Neuronal stem cell (in vitro differentiated cells): ENCODE data around the gene OTOA.

Source experiments
- DNase-seq: peaks from one replicate; pipeline ENCODE4 v3.0.0-alpha.2; 2013; ENCODE audit warnings: low spot score
- H2AFZ ChIP-seq: one replicate; pipeline ENCODE4 v1.6.1; 2013; ENCODE audit warnings: mild to moderate bottlenecking, low read length, inconsistent platforms
- H2AK5ac ChIP-seq: 2 replicates; pipeline ENCODE4 v1.6.1; 2013; ENCODE audit warnings: low read depth, mild to moderate bottlenecking, inconsistent platforms, low read length, moderate library complexity, mixed read lengths
- H2BK120ac ChIP-seq: 2 replicates; pipeline ENCODE4 v1.6.1; 2013; ENCODE audit warnings: low read depth, mild to moderate bottlenecking, inconsistent platforms, low read length, moderate library complexity, mixed read lengths
- H2BK12ac ChIP-seq: one replicate; pipeline ENCODE4 v1.6.1; 2013; ENCODE audit warnings: low read length, inconsistent platforms
- H2BK15ac ChIP-seq: 2 replicates; pipeline ENCODE4 v1.6.1; 2013; ENCODE audit warnings: mild to moderate bottlenecking, low read length, inconsistent platforms, mixed read lengths
- H2BK5ac ChIP-seq: one replicate; pipeline ENCODE4 v1.6.1; 2013; ENCODE audit warnings: inconsistent platforms, mild to moderate bottlenecking, low read length, moderate library complexity
- H3K14ac ChIP-seq: one replicate; pipeline ENCODE4 v1.6.1; 2013; ENCODE audit warnings: low read length, inconsistent platforms
- H3K18ac ChIP-seq: 2 replicates; pipeline ENCODE4 v1.6.1; 2013; ENCODE audit warnings: low read length, inconsistent platforms
- H3K23ac ChIP-seq: 2 replicates; pipeline ENCODE4 v1.6.1; 2013; ENCODE audit warnings: low read depth, mild to moderate bottlenecking, mixed read lengths, low read length, inconsistent platforms; ENCODE audit not compliant: poor library complexity
- H3K27ac ChIP-seq: replicated peaks from 3 replicates; pipeline ENCODE4 v1.5.1; 2013; ENCODE audit warnings: low read length, inconsistent platforms
- H3K27me3 ChIP-seq, 3 experiments: 2 replicates each; pipeline ENCODE4 v1.6.1; 2013; ENCODE audit warnings: low read length in 3 of 3, mild to moderate bottlenecking in 2 of 3, inconsistent platforms in 1 of 3, low read depth in 1 of 3, mixed read lengths in 1 of 3, moderate library complexity in 1 of 3; ENCODE audit not compliant: control insufficient read depth in 3 of 3, insufficient read depth in 3 of 3
- H3K36me3 ChIP-seq, 2 donors: replicated peaks in 1 of 2; 2 replicates each; pipeline ENCODE4 v1.6.1; 2013; ENCODE audit warnings: low read length in 2 of 2; ENCODE audit not compliant: control insufficient read depth in 2 of 2, insufficient read depth in 2 of 2
- H3K4ac ChIP-seq: 2 replicates; pipeline ENCODE4 v1.6.1; 2013; ENCODE audit warnings: inconsistent platforms, mild to moderate bottlenecking, low read length, moderate library complexity
- H3K4me1 ChIP-seq, 2 donors: 1 replicate in 1 of 2; 2 replicates in 1 of 2; pipeline ENCODE4 v1.6.1; 2013; ENCODE audit warnings: low read length in 2 of 2, low read depth in 1 of 2; ENCODE audit not compliant: control insufficient read depth in 2 of 2, insufficient read depth in 1 of 2
- H3K4me2 ChIP-seq: one replicate; pipeline ENCODE4 v1.6.1; 2013; ENCODE audit warnings: mild to moderate bottlenecking, low read length, inconsistent platforms; ENCODE audit not compliant: insufficient read depth, poor library complexity, severe bottlenecking
- H3K4me3 ChIP-seq, 2 donors: 2 replicates each; pipeline ENCODE4 v1.5.1; 2013; ENCODE audit warnings: low read length in 2 of 2, mild to moderate bottlenecking in 2 of 2, inconsistent platforms in 1 of 2, moderate library complexity in 1 of 2
- H3K79me1 ChIP-seq: one replicate; pipeline ENCODE4 v1.6.1; 2013; ENCODE audit warnings: low read depth, mild to moderate bottlenecking, inconsistent platforms, low read length, moderate library complexity
- H3K9ac ChIP-seq: one replicate; pipeline ENCODE4 v1.6.1; 2013; ENCODE audit warnings: mild to moderate bottlenecking, low read depth, low read length, inconsistent platforms; ENCODE audit not compliant: poor library complexity
- H3K9me3 ChIP-seq, 2 donors: replicated peaks in 1 of 2; 2 replicates each; pipeline versions ENCODE3 to v1.6.1; 2013; ENCODE audit warnings: low read length in 2 of 2, mild to moderate bottlenecking in 2 of 2, inconsistent platforms in 1 of 2, low read depth in 1 of 2, mixed read lengths in 1 of 2, moderate library complexity in 1 of 2; ENCODE audit not compliant: control insufficient read depth in 2 of 2, insufficient read depth in 1 of 2
- H4K8ac ChIP-seq: one replicate; pipeline ENCODE4 v1.6.1; 2013; ENCODE audit warnings: low read depth, mild to moderate bottlenecking, inconsistent platforms, low read length, moderate library complexity
- H4K91ac ChIP-seq: one replicate; pipeline ENCODE4 v1.6.1; 2013; ENCODE audit warnings: low read length, low read depth, mild to moderate bottlenecking, inconsistent platforms; ENCODE audit not compliant: poor library complexity
- WGBS, 2 donors: extraction: QIAGEN DNeasy Blood & Tissue Kit; methylation state at CpG; one replicate each; pipeline ENCODE4 v1.1.7; 2013; ENCODE audit warnings: missing lambda C conversion rate in 2 of 2, mixed read lengths in 1 of 2; ENCODE audit not compliant: insufficient read length in 2 of 2, insufficient replicate concordance in 1 of 2; ENCODE audit errors: extremely low coverage in 2 of 2; 5-methylcytosine and 5-hydroxymethylcytosine counted together

OTOA gene

GRCh38 chr16:21641916-21642315, 21.9 kb upstream of the OTOA start:
- H4K91ac ChIP-seq: no peak overlapping the region
- no peak overlapping the region for H2AFZ ChIP-seq
- no peaks in the 10 kb centered on the region for H3K27me3 ChIP-seq
- H3K4me1 ChIP-seq: no peaks in the 10 kb centered on the region
- H3K18ac ChIP-seq: no peak overlapping the region
- no peak overlapping the region for H3K23ac ChIP-seq
- no peak overlapping the region for H2AK5ac ChIP-seq
- no peaks in the 10 kb centered on the region for H3K9me3 ChIP-seq
- no peak overlapping the region for H2BK5ac ChIP-seq
- no peaks in the 10 kb centered on the region for H3K79me1 ChIP-seq
- no peak overlapping the region for H3K9ac ChIP-seq
- no peak overlapping the region for H2BK120ac ChIP-seq
- no peak overlapping the region for H3K4me3 ChIP-seq
- no peak for DNase-seq
- peaks cover 0 to 40% of the 10 kb centered on the region in 2 donors for H3K36me3 ChIP-seq
- H3K4me2 ChIP-seq: no peak overlapping the region
- no CpG with 5 or more reads among the region's 6 CpGs for WGBS, 2 donors
- H2BK12ac ChIP-seq: no peak overlapping the region
- no peak overlapping the region for H3K14ac ChIP-seq
- no peak overlapping the region for H3K4ac ChIP-seq
- no peak overlapping the region for H4K8ac ChIP-seq
- no peak overlapping the region for H2BK15ac ChIP-seq
- no peak overlapping the region for H3K27ac ChIP-seq

GRCh38 chr16:21642861-21643260, 20.9 kb upstream of the OTOA start:
- WGBS, 2 donors: no CpG with 5 or more reads among the region's 7 CpGs

GRCh38 chr16:21643785-21644184, 20.0 kb upstream of the OTOA start:
- H4K91ac ChIP-seq: no peak overlapping the region
- H2AK5ac ChIP-seq: no peak overlapping the region
- H4K8ac ChIP-seq: no peak overlapping the region
- H3K4me3 ChIP-seq: no peak overlapping the region
- H3K79me1 ChIP-seq: no peaks in the 10 kb centered on the region
- DNase-seq: no peak
- no peak overlapping the region for H2BK15ac ChIP-seq
- no CpG with 5 or more reads among the region's 3 CpGs for WGBS, 2 donors
- H3K9me3 ChIP-seq: no peaks in the 10 kb centered on the region
- no peak overlapping the region for H3K4ac ChIP-seq
- H3K23ac ChIP-seq: no peak overlapping the region
- no peak overlapping the region for H2AFZ ChIP-seq
- H3K27ac ChIP-seq: no peak overlapping the region
- peaks cover 2 to 49% of the 10 kb centered on the region in 2 donors for H3K36me3 ChIP-seq
- H3K27me3 ChIP-seq: no peaks in the 10 kb centered on the region
- H3K14ac ChIP-seq: no peak overlapping the region
- no peak overlapping the region for H3K9ac ChIP-seq
- no peak overlapping the region for H3K18ac ChIP-seq
- no peak overlapping the region for H2BK12ac ChIP-seq
- H3K4me1 ChIP-seq: no peaks in the 10 kb centered on the region
- H2BK5ac ChIP-seq: no peak overlapping the region
- H3K4me2 ChIP-seq: no peak overlapping the region
- no peak overlapping the region for H2BK120ac ChIP-seq

More at GRCh38 chr16:21642861-21643260, 20.9 kb upstream of the OTOA start:
- no peak overlapping the region for H2AFZ ChIP-seq
- H3K36me3 ChIP-seq: peaks cover 2 to 45% of the 10 kb centered on the region in 2 donors
- no peak overlapping the region for H2AK5ac ChIP-seq
- H3K27ac ChIP-seq: no peak overlapping the region
- H3K14ac ChIP-seq: no peak overlapping the region
- H3K4me1 ChIP-seq: no peaks in the 10 kb centered on the region
- no peak overlapping the region for H4K91ac ChIP-seq
- no peak for DNase-seq
- H2BK120ac ChIP-seq: no peak overlapping the region
- H2BK5ac ChIP-seq: no peak overlapping the region
- no peak overlapping the region for H3K4me2 ChIP-seq
- no peak overlapping the region for H3K18ac ChIP-seq
- no peak overlapping the region for H3K4ac ChIP-seq
- H3K9ac ChIP-seq: no peak overlapping the region
- no peak overlapping the region for H4K8ac ChIP-seq
- no peaks in the 10 kb centered on the region for H3K9me3 ChIP-seq
- H3K79me1 ChIP-seq: no peaks in the 10 kb centered on the region
- H3K4me3 ChIP-seq: no peak overlapping the region
- H3K23ac ChIP-seq: no peak overlapping the region
- H2BK12ac ChIP-seq: no peak overlapping the region
- no peak overlapping the region for H2BK15ac ChIP-seq
- no peaks in the 10 kb centered on the region for H3K27me3 ChIP-seq

- H3K27ac ChIP-seq: no peak overlapping the region
- H3K4me2 ChIP-seq: no peak overlapping the region
- no CpG with 5 or more reads among the region's 4 CpGs for WGBS, 2 donors
These were observed 19.1 kb upstream of the OTOA start for GRCh38 chr16:21644674-21645073.

More at GRCh38 chr16:21644674-21645073, 19.1 kb upstream of the OTOA start:
- H3K4me1 ChIP-seq: no peaks in the 10 kb centered on the region
- no peak overlapping the region for H3K18ac ChIP-seq
- no peak overlapping the region for H3K4me3 ChIP-seq
- no peak for DNase-seq
- H3K4ac ChIP-seq: no peak overlapping the region
- H2BK15ac ChIP-seq: no peak overlapping the region
- no peak overlapping the region for H3K14ac ChIP-seq
- no peaks in the 10 kb centered on the region for H3K27me3 ChIP-seq
- H2BK120ac ChIP-seq: no peak overlapping the region
- H3K23ac ChIP-seq: no peak overlapping the region
- H3K79me1 ChIP-seq: no peaks in the 10 kb centered on the region
- no peak overlapping the region for H4K91ac ChIP-seq
- no peak overlapping the region for H3K9ac ChIP-seq
- H2BK12ac ChIP-seq: no peak overlapping the region
- H4K8ac ChIP-seq: no peak overlapping the region
- no peaks in the 10 kb centered on the region for H3K9me3 ChIP-seq
- no peak overlapping the region for H2AFZ ChIP-seq
- H2BK5ac ChIP-seq: no peak overlapping the region
- peaks cover 2 to 48% of the 10 kb centered on the region in 2 donors for H3K36me3 ChIP-seq
- H2AK5ac ChIP-seq: no peak overlapping the region
